HEK293 (cell line): Measurements from ENCODE around the gene EHD2.

Experiments used
- ZBTB20 ChIP-seq: fragments of 450-650 bp; formaldehyde crosslinking; IDR thresholded peaks from 2 replicates; pipeline ENCODE4 v1.5.1; 2016; ENCODE audit warnings: missing biosample characterization, missing genetic modification characterization
- ZBTB21 ChIP-seq: fragments of 450-650 bp; formaldehyde crosslinking; IDR thresholded peaks from 2 replicates; pipeline ENCODE4 v1.5.1; 2017; ENCODE audit warnings: missing biosample characterization, missing genetic modification characterization
- ZNF274 ChIP-seq, 2 experiments: fragments of 200-500 bp in 1 of 2; fragments of 450-650 bp in 1 of 2; sonication (Bioruptor generic) in 1 of 2; formaldehyde crosslinking in 1 of 2; IDR thresholded peaks; 2 replicates each; pipeline versions ENCODE4 v1.5.1 to v1.6.1; 2014 to 2016; ENCODE audit warnings: borderline replicate concordance in 1 of 2, inconsistent platforms in 1 of 2, low read length in 1 of 2, missing biosample characterization in 1 of 2, missing genetic modification characterization in 1 of 2
- ZNF530 ChIP-seq: fragments of 450-650 bp; formaldehyde crosslinking; IDR thresholded peaks from 2 replicates; pipeline ENCODE4 v1.5.1; 2016; ENCODE audit warnings: low read depth, missing biosample characterization, missing genetic modification characterization
- TF ChIP-seq, protein P1 (sequence below): fragments of 450-650 bp; formaldehyde crosslinking; IDR thresholded peaks from 2 replicates; pipeline ENCODE4 v1.5.1; 2016; ENCODE audit warnings: missing biosample characterization, missing genetic modification characterization

GRCh38 chr19:47786566-47786965 lies 73.3 kb downstream of the EHD2 start:
- TF ChIP-seq ZBTB20 (tag by site-specific recombination) (no peak), ZBTB21 (tag by site-specific recombination) (no peak), ZNF530 (tag by site-specific recombination) (no peak), ZNF274 (IDR thresholded peaks at IDR 0.05; ENCODE audit: low read length) (no peak), ZNF274 (tag by site-specific recombination; IDR thresholded peaks at IDR 0.05; ENCODE audit: borderline replicate concordance) (no peak)
- TF ChIP-seq, protein P1, sequence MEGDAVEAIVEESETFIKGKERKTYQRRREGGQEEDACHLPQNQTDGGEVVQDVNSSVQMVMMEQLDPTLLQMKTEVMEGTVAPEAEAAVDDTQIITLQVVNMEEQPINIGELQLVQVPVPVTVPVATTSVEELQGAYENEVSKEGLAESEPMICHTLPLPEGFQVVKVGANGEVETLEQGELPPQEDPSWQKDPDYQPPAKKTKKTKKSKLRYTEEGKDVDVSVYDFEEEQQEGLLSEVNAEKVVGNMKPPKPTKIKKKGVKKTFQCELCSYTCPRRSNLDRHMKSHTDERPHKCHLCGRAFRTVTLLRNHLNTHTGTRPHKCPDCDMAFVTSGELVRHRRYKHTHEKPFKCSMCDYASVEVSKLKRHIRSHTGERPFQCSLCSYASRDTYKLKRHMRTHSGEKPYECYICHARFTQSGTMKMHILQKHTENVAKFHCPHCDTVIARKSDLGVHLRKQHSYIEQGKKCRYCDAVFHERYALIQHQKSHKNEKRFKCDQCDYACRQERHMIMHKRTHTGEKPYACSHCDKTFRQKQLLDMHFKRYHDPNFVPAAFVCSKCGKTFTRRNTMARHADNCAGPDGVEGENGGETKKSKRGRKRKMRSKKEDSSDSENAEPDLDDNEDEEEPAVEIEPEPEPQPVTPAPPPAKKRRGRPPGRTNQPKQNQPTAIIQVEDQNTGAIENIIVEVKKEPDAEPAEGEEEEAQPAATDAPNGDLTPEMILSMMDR (tag by site-specific recombination) = no peak
